Activated naive CD4-positive, alpha-beta T cell treated with anti-CD3 and anti-CD28 coated beads, Interleukin-2, amount 10 ng/mL, durations not matched to agents 7 days and 5 days (primary cell): ENCODE results near the gene SORCS2.
"Not testable (repeated sequence)": the region's sequence is repeated elsewhere in the genome, so short reads cannot be mapped to it uniquely, and the experiment has no call there.

ENCODE experiments used
- CTCF ChIA-PET: fragments of 350-600 bp; sonication (Branson Sonifier 250); formaldehyde crosslinking; loops from one replicate; lab custom pipeline; 2021; ENCODE audit warnings: antibody characterized with exemption; lab: Charles Lee
- DNase-seq: peaks from one replicate; pipeline ENCODE4 v3.0.0-alpha.2; 2020
- H3K27ac Mint-ChIP-seq: one replicate; pipeline ENCODE4 v1.8.0; 2021; ENCODE audit warnings: mild to moderate bottlenecking, moderate library complexity, mixed read lengths
- H3K27me3 Mint-ChIP-seq: one replicate; pipeline ENCODE4 v1.8.0; 2021; ENCODE audit warnings: mild to moderate bottlenecking, mixed read lengths
- H3K36me3 Mint-ChIP-seq: one replicate; pipeline ENCODE4 v1.8.0; 2021; ENCODE audit warnings: mixed read lengths
- H3K4me1 Mint-ChIP-seq: one replicate; pipeline ENCODE4 v1.8.0; 2021; ENCODE audit warnings: mixed read lengths
- H3K4me3 Mint-ChIP-seq: one replicate; pipeline ENCODE4 v1.8.0; 2021; ENCODE audit warnings: mild to moderate bottlenecking, moderate library complexity, mixed read lengths
- H3K9me3 Mint-ChIP-seq: one replicate; pipeline ENCODE4 v1.8.0; 2021; ENCODE audit warnings: mixed read lengths

Gene SORCS2

GRCh38 chr4:7434766-7435150, 242.4 kb downstream of the SORCS2 start, which contains the start of gene PSAPL1:
Gene PSAPL1 (minus strand): TSS chr4:7434930. CDS start chr4:7434879, 51 bp downstream.
- Mint-ChIP-seq H3K27me3 (no peaks in the 10 kb centered on the region), H3K36me3 (no peaks in the 10 kb centered on the region)

GRCh38 chr4:7435471-7436061, 243.2 kb downstream of the SORCS2 start:
- no peaks in the 10 kb centered on the region for H3K27me3 Mint-ChIP-seq
- no peaks in the 10 kb centered on the region for H3K9me3 Mint-ChIP-seq
- no peak overlapping the region for H3K27ac Mint-ChIP-seq
- CTCF ChIA-PET: no interaction called here
- no peaks in the 10 kb centered on the region for H3K4me1 Mint-ChIP-seq
- no peaks in the 10 kb centered on the region for H3K36me3 Mint-ChIP-seq
- H3K4me3 Mint-ChIP-seq: no peak overlapping the region
- no peak for DNase-seq

More at GRCh38 chr4:7434766-7435150, 242.4 kb downstream of the SORCS2 start, which contains the start of gene PSAPL1:
- H3K27ac Mint-ChIP-seq: no peak within 1 kb of the TSS
- CTCF ChIA-PET: no interaction called here
- H3K4me1 Mint-ChIP-seq: no peaks in the 10 kb centered on the region
- no peaks in the 10 kb centered on the region for H3K9me3 Mint-ChIP-seq
- no peak within 1 kb of the TSS for H3K4me3 Mint-ChIP-seq
- no peak for DNase-seq

GRCh38 chr4:7436256-7436655, 243.9 kb downstream of the SORCS2 start:
- CTCF ChIA-PET: no interaction called here
- Mint-ChIP-seq H3K4me1 (no peaks in the 10 kb centered on the region), H3K36me3 (no peaks in the 10 kb centered on the region), H3K27me3 (peaks cover 3% of the 10 kb centered on the region), H3K9me3 (no peaks in the 10 kb centered on the region), H3K4me3 (no peak overlapping the region), H3K27ac (no peak overlapping the region)
- no peak for DNase-seq

DNA sequence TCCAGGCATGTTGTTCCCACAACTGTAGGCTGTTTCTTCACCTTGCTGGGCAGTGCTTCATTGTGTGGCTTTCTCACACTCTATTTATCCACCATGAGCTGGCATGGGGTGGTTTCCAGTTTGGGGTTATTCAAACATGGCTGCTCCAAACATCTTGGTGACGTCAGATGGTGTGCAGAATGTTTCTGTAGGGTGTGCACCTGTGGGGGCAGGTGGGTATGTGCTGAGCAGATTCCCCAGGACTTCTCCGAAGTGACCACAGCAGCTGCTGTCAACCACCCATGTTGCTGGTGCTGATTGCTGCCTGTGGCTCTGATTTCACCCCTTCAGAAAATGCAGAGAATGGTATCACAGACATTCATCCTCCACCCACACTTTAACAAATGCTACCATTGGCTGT, 247.4 kb downstream of the SORCS2 start:
- CTCF ChIA-PET: no interaction called here
- H3K27me3 Mint-ChIP-seq: peaks cover 3% of the 10 kb centered on the region
- no peaks in the 10 kb centered on the region for H3K36me3 Mint-ChIP-seq
- no peak for DNase-seq
- no peaks in the 10 kb centered on the region for H3K9me3 Mint-ChIP-seq
- H3K4me1 Mint-ChIP-seq: no peaks in the 10 kb centered on the region
- no peak overlapping the region for H3K4me3 Mint-ChIP-seq
- H3K27ac Mint-ChIP-seq: no peak overlapping the region

DNA sequence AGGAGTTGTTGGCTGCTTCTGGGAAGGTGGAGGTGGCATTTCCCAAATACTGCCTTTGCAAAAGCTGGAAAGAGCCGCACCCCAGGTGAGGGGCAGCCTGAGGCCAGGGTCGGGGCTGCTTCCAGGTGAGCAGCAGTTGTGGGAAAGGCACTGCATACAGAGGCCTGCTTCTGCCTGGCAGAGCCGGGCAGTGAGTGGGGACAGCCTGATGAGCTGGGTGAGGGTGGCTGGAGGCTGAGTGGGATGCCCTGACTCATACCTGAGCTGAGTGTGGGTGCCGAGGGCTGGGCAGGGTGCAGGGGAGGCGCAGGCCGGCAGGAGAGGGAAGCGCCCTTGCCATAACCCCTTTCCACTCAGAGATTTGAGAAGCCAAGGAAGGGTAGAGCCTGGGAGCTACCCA, 248.9 kb downstream of the SORCS2 start:
- Mint-ChIP-seq H3K27ac (no peak overlapping the region), H3K4me1 (no peaks in the 10 kb centered on the region), H3K27me3 (peaks cover 3% of the 10 kb centered on the region), H3K36me3 (no peaks in the 10 kb centered on the region), H3K4me3 (no peak overlapping the region), H3K9me3 (no peaks in the 10 kb centered on the region)
- DNase-seq: no peak
- CTCF ChIA-PET: no interaction called here

GRCh38 chr4:7442574-7443162, 250.3 kb downstream of the SORCS2 start:
- CTCF ChIA-PET: no interaction called here
- H3K4me3 Mint-ChIP-seq: no peak overlapping the region
- H3K9me3 Mint-ChIP-seq: no peaks in the 10 kb centered on the region
- no peak overlapping the region for H3K27ac Mint-ChIP-seq
- peaks cover 3% of the 10 kb centered on the region for H3K27me3 Mint-ChIP-seq
- H3K36me3 Mint-ChIP-seq: no peaks in the 10 kb centered on the region
- DNase-seq: no peak
- no peaks in the 10 kb centered on the region for H3K4me1 Mint-ChIP-seq

DNA sequence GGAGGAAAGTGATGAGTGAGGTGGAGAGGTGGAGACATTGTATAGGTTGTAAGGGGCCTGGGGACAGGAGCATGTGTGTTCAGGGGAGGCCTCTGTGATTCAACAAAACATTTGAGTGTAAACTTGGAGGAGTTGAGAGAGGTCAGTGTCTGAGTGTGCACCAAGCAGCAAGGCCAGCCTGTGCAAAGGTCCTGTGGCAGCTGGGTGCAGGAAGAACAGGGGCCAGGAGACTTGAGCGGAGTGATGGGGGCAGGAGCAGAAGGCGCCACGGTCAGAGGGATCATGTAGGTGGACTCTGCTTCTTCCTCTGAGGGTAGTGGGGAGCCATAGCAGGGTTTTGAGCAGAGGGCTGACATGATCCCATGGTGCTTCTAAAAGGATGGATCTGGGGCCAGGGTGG, 252.0 kb downstream of the SORCS2 start:
- peaks cover 3% of the 10 kb centered on the region for H3K27me3 Mint-ChIP-seq
- H3K4me1 Mint-ChIP-seq: no peaks in the 10 kb centered on the region
- no peaks in the 10 kb centered on the region for H3K36me3 Mint-ChIP-seq
- no peak for DNase-seq
- H3K4me3 Mint-ChIP-seq: no peak overlapping the region
- H3K27ac Mint-ChIP-seq: no peak overlapping the region
- CTCF ChIA-PET: no interaction called here
- peaks cover under 1% of the 10 kb centered on the region for H3K9me3 Mint-ChIP-seq

DNA sequence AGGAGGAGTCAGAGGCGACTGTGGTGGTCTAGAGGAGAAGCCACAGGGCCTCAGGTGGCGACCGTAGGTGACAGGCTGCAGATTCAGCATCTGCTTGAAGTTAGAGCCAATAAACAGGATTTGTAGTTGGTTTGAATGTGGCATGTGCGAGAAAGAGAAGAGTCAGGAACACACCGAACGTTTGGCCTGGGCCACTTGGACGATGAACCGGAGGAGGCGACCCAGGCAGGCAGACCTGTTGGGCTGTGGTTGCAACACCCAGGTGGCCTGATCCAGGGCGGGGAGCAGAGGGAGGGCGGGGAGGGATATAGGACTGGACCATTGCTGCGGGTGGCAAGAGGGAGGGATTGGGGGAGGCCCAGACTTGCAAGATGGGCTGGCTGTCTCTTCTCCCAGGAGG, 252.4 kb downstream of the SORCS2 start:
- DNase-seq: no peak
- no peak overlapping the region for H3K27ac Mint-ChIP-seq
- peaks cover 3% of the 10 kb centered on the region for H3K27me3 Mint-ChIP-seq
- H3K36me3 Mint-ChIP-seq: no peaks in the 10 kb centered on the region
- H3K4me1 Mint-ChIP-seq: no peaks in the 10 kb centered on the region
- no peak overlapping the region for H3K4me3 Mint-ChIP-seq
- H3K9me3 Mint-ChIP-seq: peaks cover 5% of the 10 kb centered on the region
- CTCF ChIA-PET: no interaction called here

DNA sequence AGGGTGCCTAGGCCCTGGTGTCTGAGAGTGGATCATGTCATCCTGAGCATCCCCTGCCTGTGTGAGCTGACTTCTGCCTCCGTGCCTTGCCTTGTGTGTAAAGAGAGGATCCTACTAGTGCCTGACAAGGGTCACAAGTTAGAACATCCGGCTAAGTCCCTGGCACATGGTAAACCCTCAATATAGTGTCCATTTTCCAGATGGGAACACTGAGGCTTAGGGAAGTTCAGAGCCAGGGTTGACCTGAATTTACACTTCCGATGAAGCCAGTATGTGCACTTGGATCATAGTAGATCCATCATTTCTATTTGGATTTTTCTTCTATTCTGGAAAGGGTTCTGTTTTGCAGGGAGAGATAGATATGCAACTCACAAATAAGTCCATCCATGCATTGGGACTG, 254.9 kb downstream of the SORCS2 start:
- CTCF ChIA-PET: no interaction called here
- Mint-ChIP-seq H3K27me3 (no peaks in the 10 kb centered on the region), H3K4me3 (no peak overlapping the region), H3K4me1 (no peaks in the 10 kb centered on the region), H3K36me3 (no peaks in the 10 kb centered on the region), H3K27ac (no peak overlapping the region), H3K9me3 (peaks cover 5% of the 10 kb centered on the region)
- no peak for DNase-seq

DNA sequence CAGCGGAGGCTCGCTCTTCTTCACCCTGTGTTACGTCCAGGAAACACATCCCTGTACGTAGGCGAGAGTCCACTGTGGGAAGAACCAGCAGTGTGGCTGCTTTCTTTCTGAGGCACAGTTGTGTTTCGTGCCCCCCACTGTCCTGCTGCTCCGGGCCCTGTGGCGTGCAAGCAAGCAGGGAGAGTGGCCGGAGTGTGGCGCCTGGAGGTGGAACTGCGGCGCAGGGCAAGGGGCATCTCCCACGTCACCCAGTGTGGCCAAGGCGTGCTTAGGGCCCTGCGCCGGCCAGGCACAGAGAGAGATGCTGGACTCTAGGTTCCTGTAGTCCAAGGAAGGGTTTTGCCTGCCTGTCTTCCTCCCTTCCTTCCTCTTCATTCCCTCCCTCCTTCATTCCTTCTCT, 255.7 kb downstream of the SORCS2 start:
- Mint-ChIP-seq H3K27me3 (no peaks in the 10 kb centered on the region), H3K4me3 (no peak overlapping the region), H3K4me1 (no peaks in the 10 kb centered on the region), H3K9me3 (peaks cover 8% of the 10 kb centered on the region), H3K36me3 (no peaks in the 10 kb centered on the region), H3K27ac (no peak overlapping the region)
- DNase-seq: no peak
- CTCF ChIA-PET: no interaction called here

DNA sequence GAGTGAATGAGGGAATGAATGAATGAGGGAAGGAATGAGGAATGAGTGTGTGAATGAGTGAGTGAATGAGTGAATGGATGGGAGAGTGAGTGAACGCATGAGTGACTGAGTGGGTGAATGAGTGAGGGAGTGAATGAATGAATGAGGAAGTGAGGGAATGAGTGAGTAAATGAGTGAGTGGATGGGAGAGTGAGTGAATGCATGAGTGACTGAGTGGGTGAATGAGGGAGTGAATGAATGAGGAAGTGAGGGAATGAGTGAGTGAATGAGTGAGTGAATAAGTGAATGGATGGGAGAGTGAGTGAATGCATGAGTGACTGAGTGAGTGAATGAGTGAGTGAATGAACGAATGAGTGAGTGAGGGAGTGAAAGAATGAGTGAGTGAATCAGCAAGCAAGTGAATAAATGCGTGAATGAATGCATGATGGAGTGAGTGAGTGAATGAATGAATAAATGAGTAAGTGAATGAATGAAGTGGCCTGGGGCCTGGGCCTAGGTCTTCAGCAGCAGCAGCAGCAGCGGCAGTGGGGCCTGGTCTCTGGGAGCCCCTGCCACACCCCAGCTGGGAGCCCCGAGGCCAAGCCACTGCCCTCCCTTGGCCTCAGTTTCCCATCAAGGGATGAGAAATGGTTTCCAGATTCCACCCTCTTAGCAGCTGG, 258.6 kb downstream of the SORCS2 start:
- H3K36me3 Mint-ChIP-seq: no peaks in the 10 kb centered on the region
- H3K27me3 Mint-ChIP-seq: no peaks in the 10 kb centered on the region
- H3K4me3 Mint-ChIP-seq: no peak overlapping the region
- H3K27ac Mint-ChIP-seq: no peak overlapping the region
- no peaks in the 10 kb centered on the region for H3K4me1 Mint-ChIP-seq
- DNase-seq: no peak
- H3K9me3 Mint-ChIP-seq: peaks cover 8% of the 10 kb centered on the region
- CTCF ChIA-PET: no interaction called here

GRCh38 chr4:7451434-7451789, 259.1 kb downstream of the SORCS2 start:
- CTCF ChIA-PET: no interaction called here
- H3K36me3 Mint-ChIP-seq: no peaks in the 10 kb centered on the region

DNA sequence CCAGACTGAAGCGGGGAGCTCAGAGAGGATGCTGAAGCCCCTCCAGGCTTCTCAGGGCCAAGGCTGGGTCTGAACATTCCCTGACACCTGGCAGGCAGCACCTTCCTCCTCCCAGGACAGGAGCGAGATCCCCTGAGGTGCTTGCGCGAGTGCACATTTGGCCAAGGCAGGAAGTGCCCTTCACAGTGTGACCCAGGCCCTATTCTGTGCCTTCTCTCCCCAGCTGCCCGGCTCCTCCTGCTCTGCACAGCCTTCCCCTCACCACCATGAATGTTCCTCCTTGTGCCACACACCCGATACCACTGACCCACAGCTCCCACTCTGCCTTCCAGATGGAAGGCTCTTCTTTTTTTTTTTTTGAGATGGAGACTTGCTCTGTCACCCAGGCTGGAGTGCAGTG, 259.5 kb downstream of the SORCS2 start:
- CTCF ChIA-PET: no interaction called here
- no peaks in the 10 kb centered on the region for H3K4me1 Mint-ChIP-seq
- no peaks in the 10 kb centered on the region for H3K27me3 Mint-ChIP-seq
- DNase-seq: no peak
- peaks cover 8% of the 10 kb centered on the region for H3K9me3 Mint-ChIP-seq
- no peaks in the 10 kb centered on the region for H3K36me3 Mint-ChIP-seq
- no peak overlapping the region for H3K4me3 Mint-ChIP-seq
- no peak overlapping the region for H3K27ac Mint-ChIP-seq

More at GRCh38 chr4:7451434-7451789, 259.1 kb downstream of the SORCS2 start:
- no peak for DNase-seq
- Mint-ChIP-seq H3K9me3 (peaks cover 8% of the 10 kb centered on the region), H3K4me1 (no peaks in the 10 kb centered on the region), H3K4me3 (no peak overlapping the region), H3K27ac (no peak overlapping the region), H3K27me3 (no peaks in the 10 kb centered on the region)

GRCh38 chr4:7452802-7453201, 260.5 kb downstream of the SORCS2 start:
- CTCF ChIA-PET, H3K27ac Mint-ChIP-seq: not testable (repeated sequence)

More at GRCh38 chr4:7452802-7453201, 260.5 kb downstream of the SORCS2 start:
- H3K36me3 Mint-ChIP-seq, H3K27me3 Mint-ChIP-seq, H3K4me3 Mint-ChIP-seq, H3K4me1 Mint-ChIP-seq, H3K9me3 Mint-ChIP-seq, DNase-seq: not testable (repeated sequence)
